GM12875 (cell line): ENCODE measurements around the gene PIK3R5.

Experiments
- H3K4me3 ChIP-seq: one replicate; pipeline ENCODE4 v1.5.1; 2011; ENCODE audit warnings: low read depth, low read length, control low read depth
- TF ChIP-seq, protein P1 (sequence below): IDR thresholded peaks from 2 replicates; pipeline ENCODE4 v1.5.1; 2011; ENCODE audit warnings: low read depth, mild to moderate bottlenecking, control low read depth, inconsistent platforms, low read length, moderate library complexity, borderline replicate concordance; ENCODE audit not compliant: insufficient read depth

PIK3R5 gene

DNA sequence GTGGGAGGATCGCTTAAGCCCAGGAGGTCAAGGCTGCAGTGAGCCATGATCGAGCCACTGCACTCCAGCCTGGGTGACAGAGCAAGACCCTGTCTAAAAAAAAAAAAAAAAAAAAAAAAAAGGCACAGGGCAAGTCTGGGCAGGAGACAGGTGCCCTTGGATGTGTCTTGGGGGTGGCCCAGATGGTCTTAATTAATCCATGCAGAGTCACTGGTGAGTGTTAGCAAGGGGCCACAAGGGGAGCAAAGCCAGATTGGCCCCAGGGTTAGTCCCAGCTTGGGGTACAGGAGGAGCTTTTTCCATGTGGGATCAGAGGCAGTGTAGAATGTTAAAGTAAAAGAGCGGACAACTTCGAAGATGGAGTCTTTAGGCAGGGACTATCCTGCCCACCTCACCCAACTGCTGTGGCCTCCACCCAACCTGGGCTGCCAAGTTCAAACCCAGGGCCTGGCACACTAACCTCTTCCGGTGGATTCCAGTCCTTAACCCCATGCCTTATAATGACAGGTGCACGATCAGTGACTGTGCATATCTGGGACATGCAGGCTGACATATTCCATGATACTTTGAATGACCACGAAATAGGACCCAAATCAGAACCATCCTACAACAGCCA, 134.2 kb downstream of the PIK3R5 start:
- TF ChIP-seq, protein P1, sequence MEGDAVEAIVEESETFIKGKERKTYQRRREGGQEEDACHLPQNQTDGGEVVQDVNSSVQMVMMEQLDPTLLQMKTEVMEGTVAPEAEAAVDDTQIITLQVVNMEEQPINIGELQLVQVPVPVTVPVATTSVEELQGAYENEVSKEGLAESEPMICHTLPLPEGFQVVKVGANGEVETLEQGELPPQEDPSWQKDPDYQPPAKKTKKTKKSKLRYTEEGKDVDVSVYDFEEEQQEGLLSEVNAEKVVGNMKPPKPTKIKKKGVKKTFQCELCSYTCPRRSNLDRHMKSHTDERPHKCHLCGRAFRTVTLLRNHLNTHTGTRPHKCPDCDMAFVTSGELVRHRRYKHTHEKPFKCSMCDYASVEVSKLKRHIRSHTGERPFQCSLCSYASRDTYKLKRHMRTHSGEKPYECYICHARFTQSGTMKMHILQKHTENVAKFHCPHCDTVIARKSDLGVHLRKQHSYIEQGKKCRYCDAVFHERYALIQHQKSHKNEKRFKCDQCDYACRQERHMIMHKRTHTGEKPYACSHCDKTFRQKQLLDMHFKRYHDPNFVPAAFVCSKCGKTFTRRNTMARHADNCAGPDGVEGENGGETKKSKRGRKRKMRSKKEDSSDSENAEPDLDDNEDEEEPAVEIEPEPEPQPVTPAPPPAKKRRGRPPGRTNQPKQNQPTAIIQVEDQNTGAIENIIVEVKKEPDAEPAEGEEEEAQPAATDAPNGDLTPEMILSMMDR = no peak
- H3K4me3 ChIP-seq = no peak overlapping the region

DNA sequence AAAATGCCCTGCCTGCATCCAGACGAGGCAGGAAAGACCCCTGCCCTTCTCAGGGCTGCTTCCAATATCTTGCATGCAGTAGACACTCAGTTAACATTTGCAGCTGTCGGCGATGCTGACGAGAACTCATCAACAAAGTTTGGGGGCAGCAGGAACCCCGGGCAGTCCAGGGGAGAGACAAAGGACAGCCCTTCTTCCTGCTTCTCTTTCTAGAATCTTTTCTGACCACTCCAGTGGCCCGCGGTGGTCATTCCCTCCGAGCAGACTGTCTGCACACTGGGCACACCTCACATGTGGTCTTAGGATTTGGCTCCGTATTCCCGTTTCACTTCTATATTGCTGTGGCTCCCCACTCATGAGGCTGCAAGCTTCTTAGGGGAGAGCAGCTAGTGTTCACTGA, 135.4 kb downstream of the PIK3R5 start:
- TF ChIP-seq, protein P1 = no peak
- no peak overlapping the region for H3K4me3 ChIP-seq

DNA sequence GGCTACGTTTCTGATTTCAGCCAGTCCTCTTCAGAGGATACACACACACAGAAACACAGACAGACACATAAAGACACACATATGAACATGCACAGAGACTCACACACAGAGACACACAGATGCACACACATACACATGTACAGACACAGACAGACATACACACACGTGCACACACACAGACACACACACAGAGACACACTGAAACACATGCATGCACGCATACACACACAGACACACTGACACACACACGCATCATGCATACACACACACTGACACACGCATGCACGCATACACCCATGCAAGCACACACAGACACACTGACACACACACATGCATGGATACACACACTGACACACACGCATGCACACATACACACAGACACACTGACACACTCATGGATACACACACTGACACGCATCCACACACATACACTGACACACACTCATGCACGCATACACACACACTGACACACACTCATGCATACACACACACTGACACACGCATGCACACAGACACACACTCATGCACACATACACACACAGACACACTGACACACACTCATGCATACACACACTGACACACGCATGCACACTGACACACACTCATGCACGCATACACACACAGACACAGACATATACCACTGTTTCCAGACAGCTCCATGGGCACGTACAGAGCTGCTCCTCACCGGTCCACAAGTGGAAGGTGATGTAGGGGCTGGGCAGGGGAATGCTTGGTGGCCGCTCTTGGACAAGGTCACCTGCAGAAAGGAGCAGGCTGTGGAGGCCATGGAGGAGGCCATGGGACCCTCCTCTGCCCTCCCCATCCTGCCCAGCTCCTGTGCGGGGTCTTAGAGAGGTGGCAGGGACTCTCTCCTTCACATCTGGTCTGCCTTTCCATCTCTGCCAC, 136.2 kb downstream of the PIK3R5 start:
- no peak overlapping the region for H3K4me3 ChIP-seq
- TF ChIP-seq, protein P1 = no peak
